Loucy (cell line): Measurements from ENCODE around the gene OAS1.

Source experiments
- CTCF ChIP-seq: fragments of 200-600 bp; sonication (generic); conservative IDR thresholded peaks from 2 replicates; pipeline ENCODE4 v1.5.1; 2014; ENCODE audit warnings: mild to moderate bottlenecking, antibody characterized with exemption, low read length
- EZH2phosphoT487 ChIP-seq: fragments of 200-600 bp; IDR thresholded peaks from 2 replicates; pipeline ENCODE4 v1.6.1; 2018; ENCODE audit warnings: antibody characterized with exemption, mild to moderate bottlenecking, moderate library complexity, borderline replicate concordance

GRCh38 chr12:112936927-112937326 lies 30.2 kb downstream of the OAS1 start:
- TF ChIP-seq CTCF (no peak), EZH2phosphoT487 (no peak)
